Calu3 (cell line): ENCODE results near the gene KIF16B. TPM values are rescaled to one million over a fixed set of nuclear protein-coding genes. Genes with fewer than 3 reads are reported as not detected.
A peak's percentile ranks its signal among the peaks of the same experiment; 100 is the strongest.

Source experiments
- BruUV-seq: library from RNA; stranded (reverse); fragments of 400-500 nt; replicated peaks from 2 replicates; lab custom pipeline; 2021; lab: Mats Ljungman, UMichigan
- CTCF ChIA-PET: fragments of 300-600 bp; sonication (Branson Sonifier 250); formaldehyde crosslinking; loops from one replicate; lab custom pipeline; 2022; ENCODE audit warnings: antibody characterized with exemption; lab: Charles Lee
- DNase-seq: peaks from one replicate; pipeline ENCODE4 v3.0.0; 2022
- H3K27ac Mint-ChIP-seq: one replicate; pipeline ENCODE4 v1.8.0; 2022; ENCODE audit warnings: mixed read lengths; ENCODE audit not compliant: unreplicated experiment
- H3K27me3 Mint-ChIP-seq: one replicate; pipeline ENCODE4 v1.8.0; 2022; ENCODE audit warnings: mixed read lengths; ENCODE audit not compliant: unreplicated experiment
- H3K36me3 Mint-ChIP-seq: one replicate; pipeline ENCODE4 v1.8.0; 2022; ENCODE audit warnings: mild to moderate bottlenecking, moderate library complexity, mixed read lengths; ENCODE audit not compliant: insufficient read depth, unreplicated experiment
- H3K4me1 Mint-ChIP-seq: one replicate; pipeline ENCODE4 v1.8.0; 2022; ENCODE audit warnings: mild to moderate bottlenecking, low read depth, mixed read lengths; ENCODE audit not compliant: unreplicated experiment
- H3K4me3 Mint-ChIP-seq: one replicate; pipeline ENCODE4 v1.8.0; 2022; ENCODE audit warnings: mild to moderate bottlenecking, low read depth, moderate library complexity, mixed read lengths; ENCODE audit not compliant: unreplicated experiment
- H3K9me3 Mint-ChIP-seq: one replicate; pipeline ENCODE4 v1.8.0; 2022; ENCODE audit warnings: low read depth, mixed read lengths; ENCODE audit not compliant: unreplicated experiment
- CTCF ChIP-seq: fragments of 200-600 bp; IDR thresholded peaks from one replicate; pipeline ENCODE4 v1.8.0; 2022; ENCODE audit warnings: antibody characterized with exemption; ENCODE audit not compliant: unreplicated experiment
- intact Hi-C: fragments of 100-400 bp; cut with micrococcal nuclease; formaldehyde crosslinking; loops from one replicate; pipeline ENCODE4 v1.10.0; 2022; ENCODE audit not compliant: unreplicated experiment
- total RNA-seq: library from RNA; stranded (reverse); gene quantifications from 2 replicates; pipeline ENCODE4 v1.2.3, GENCODE V29; 2022

The KIF16B gene
- total RNA-seq, 1 experiment from 2014 or later: 4.3 TPM

GRCh38 chr20:16378712-16379370, 194.4 kb downstream of the KIF16B start:
- BruUV-seq: TSS peak; percentile 55
- no peak overlapping the region for H3K4me3 Mint-ChIP-seq
- H3K27me3 Mint-ChIP-seq: no peaks in the 10 kb centered on the region
- H3K36me3 Mint-ChIP-seq: no peaks in the 10 kb centered on the region
- no peak for TF ChIP-seq CTCF
- intact Hi-C loops: no loop called here
- no peak for DNase-seq
- CTCF ChIA-PET: no interaction called here
- no peak overlapping the region for H3K27ac Mint-ChIP-seq
- H3K4me1 Mint-ChIP-seq: no peaks in the 10 kb centered on the region
- no peaks in the 10 kb centered on the region for H3K9me3 Mint-ChIP-seq

- intact Hi-C loops: no loop called here
- no peak for DNase-seq
- TF ChIP-seq CTCF: no peak
- no peak overlapping the region for H3K4me3 Mint-ChIP-seq
- no peaks in the 10 kb centered on the region for H3K27me3 Mint-ChIP-seq
- H3K27ac Mint-ChIP-seq: no peak overlapping the region
- no peaks in the 10 kb centered on the region for H3K36me3 Mint-ChIP-seq
- CTCF ChIA-PET: no interaction called here
- no peaks in the 10 kb centered on the region for H3K9me3 Mint-ChIP-seq
- no peaks in the 10 kb centered on the region for H3K4me1 Mint-ChIP-seq
- BruUV-seq: no TSS peak
Observed at GRCh38 chr20:16378122-16378521, 195.1 kb downstream of the KIF16B start.

- CTCF ChIA-PET: no interaction called here
- no peak for DNase-seq
- Mint-ChIP-seq H3K9me3 (no peaks in the 10 kb centered on the region), H3K36me3 (no peaks in the 10 kb centered on the region), H3K4me1 (peaks cover 8% of the 10 kb centered on the region), H3K4me3 (no peak overlapping the region), H3K27me3 (no peaks in the 10 kb centered on the region), H3K27ac (no peak overlapping the region)
- BruUV-seq: no TSS peak
- intact Hi-C loops: no loop called here
- no peak for TF ChIP-seq CTCF
Observed at GRCh38 chr20:16369441-16369840, 203.8 kb downstream of the KIF16B start.

GRCh38 chr20:16368645-16369292, 204.5 kb downstream of the KIF16B start:
- no TSS peak for BruUV-seq

More at GRCh38 chr20:16368645-16369292, 204.5 kb downstream of the KIF16B start:
- CTCF ChIA-PET: no interaction called here
- H3K36me3 Mint-ChIP-seq: no peaks in the 10 kb centered on the region
- intact Hi-C loops: no loop called here
- H3K27me3 Mint-ChIP-seq: no peaks in the 10 kb centered on the region
- H3K27ac Mint-ChIP-seq: no peak overlapping the region
- TF ChIP-seq CTCF: no peak
- H3K4me3 Mint-ChIP-seq: no peak overlapping the region
- no peak for DNase-seq
- peaks cover 8% of the 10 kb centered on the region for H3K4me1 Mint-ChIP-seq
- no peaks in the 10 kb centered on the region for H3K9me3 Mint-ChIP-seq
